HEK293 (cell line): ENCODE measurements around the gene CLEC19A.

ENCODE experiments used
- CTCF ChIP-seq: fragments of 450-650 bp; formaldehyde crosslinking; IDR thresholded peaks from 2 replicates; pipeline ENCODE4 v1.5.1; 2016; ENCODE audit warnings: missing biosample characterization, missing genetic modification characterization
- YY2 ChIP-seq: fragments of 450-650 bp; formaldehyde crosslinking; IDR thresholded peaks from 2 replicates; pipeline ENCODE4 v1.5.1; 2016; ENCODE audit warnings: missing biosample characterization, missing genetic modification characterization
- ZBTB26 ChIP-seq: fragments of 450-650 bp; formaldehyde crosslinking; optimal IDR thresholded peaks from 2 replicates; pipeline ENCODE3; 2016; ENCODE audit warnings: missing biosample characterization, mild to moderate bottlenecking, missing genetic modification characterization
- ZBTB7A ChIP-seq: fragments of 450-650 bp; formaldehyde crosslinking; IDR thresholded peaks from 2 replicates; pipeline ENCODE4 v1.5.1; 2016; ENCODE audit warnings: low read depth, missing biosample characterization, missing genetic modification characterization
- ZNF548 ChIP-seq: fragments of 450-650 bp; formaldehyde crosslinking; IDR thresholded peaks from 2 replicates; pipeline ENCODE4 v1.5.1; 2016; ENCODE audit warnings: missing biosample characterization, missing genetic modification characterization
- ZNF558 ChIP-seq: fragments of 450-650 bp; formaldehyde crosslinking; IDR thresholded peaks from 2 replicates; pipeline ENCODE4 v1.5.1; 2016; ENCODE audit warnings: missing biosample characterization, missing genetic modification characterization

- TF ChIP-seq ZNF548 (tag by site-specific recombination), result no peak
- no peak for TF ChIP-seq ZNF558
- TF ChIP-seq CTCF, result no peak
- TF ChIP-seq ZBTB26, result no peak
- TF ChIP-seq ZBTB7A, result no peak
- TF ChIP-seq YY2 (tag by site-specific recombination), result no peak
These were observed 19.9 kb downstream of the CLEC19A start for GRCh38 chr16:19305443-19305842.
